ENCODE results near the gene BLM. TPM values are rescaled to one million over a fixed set of nuclear protein-coding genes. Genes with fewer than 3 reads are reported as not detected.
A peak's percentile ranks its signal among the peaks of the same experiment; 100 is the strongest.

BLM gene
- total RNA-seq, 4 donors from 2014 or later = 0.15 to 2.8 (median 1.4) TPM

DNA sequence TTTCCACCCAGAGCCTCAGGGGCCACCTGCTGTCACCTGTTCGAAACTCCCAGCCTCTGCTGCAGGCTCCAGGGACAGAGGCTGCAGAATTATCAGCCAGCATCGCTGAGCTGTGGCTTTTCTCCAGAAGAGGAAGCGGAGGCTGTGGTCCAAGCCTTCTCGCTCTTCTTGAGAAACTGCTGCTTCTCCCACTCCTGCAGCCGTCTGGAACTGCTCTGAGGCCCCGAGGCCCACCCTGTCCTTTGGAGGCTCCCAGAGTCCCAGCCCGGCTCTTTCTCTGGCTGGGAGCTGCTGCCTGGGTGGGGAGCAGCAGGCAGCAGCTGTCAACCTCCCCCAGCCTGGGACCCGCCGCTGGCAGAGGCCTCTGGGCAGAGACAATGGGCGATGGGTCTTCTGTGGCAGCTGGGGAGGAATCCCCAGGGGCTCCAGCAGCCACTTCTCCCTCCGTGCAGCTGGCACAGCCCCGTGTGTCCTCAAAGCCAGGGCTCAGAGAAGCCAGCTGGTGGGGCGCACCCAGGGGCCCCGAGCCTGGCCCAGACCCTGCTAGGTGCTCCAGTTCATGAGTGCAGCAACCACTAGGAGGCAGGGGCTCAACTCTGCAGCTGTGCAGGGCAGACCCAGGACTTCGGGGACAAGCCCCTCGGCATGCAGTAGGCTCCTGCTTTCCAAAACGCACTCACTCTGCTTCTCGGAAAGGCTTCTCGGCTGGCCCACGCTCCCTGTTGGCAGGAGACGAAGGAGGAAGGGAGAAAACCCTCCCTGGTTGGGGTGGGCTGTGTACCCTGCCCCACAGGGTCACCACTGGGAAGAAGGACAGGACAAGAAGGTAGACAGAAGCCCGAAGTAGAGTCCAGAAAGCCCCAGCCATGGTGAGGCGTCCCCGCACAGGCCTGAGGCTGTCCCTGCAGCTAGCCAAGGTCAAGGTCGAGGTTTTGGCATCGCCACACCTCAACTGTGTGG is 101.4 kb downstream of the BLM start:
- H3K36me3 ChIP-seq = no peaks in the 10 kb centered on the region
- H3K9me3 ChIP-seq = no peaks in the 10 kb centered on the region
- H3K27me3 ChIP-seq = no peaks in the 10 kb centered on the region
- no peak overlapping the region for H3K4me3 ChIP-seq
- WGBS, 2 donors (ENCODE audit: low coverage in 1 of 2) = 64% methylated on average over 10 of the region's 26 CpGs; no CpG with 5 or more reads in 1 of the 2 donors
- ATAC-seq = no peak
- H3K4me1 ChIP-seq = peaks cover 0 to 8% (median 5%) of the 10 kb centered on the region in 3 donors
- TF ChIP-seq, protein P1, sequence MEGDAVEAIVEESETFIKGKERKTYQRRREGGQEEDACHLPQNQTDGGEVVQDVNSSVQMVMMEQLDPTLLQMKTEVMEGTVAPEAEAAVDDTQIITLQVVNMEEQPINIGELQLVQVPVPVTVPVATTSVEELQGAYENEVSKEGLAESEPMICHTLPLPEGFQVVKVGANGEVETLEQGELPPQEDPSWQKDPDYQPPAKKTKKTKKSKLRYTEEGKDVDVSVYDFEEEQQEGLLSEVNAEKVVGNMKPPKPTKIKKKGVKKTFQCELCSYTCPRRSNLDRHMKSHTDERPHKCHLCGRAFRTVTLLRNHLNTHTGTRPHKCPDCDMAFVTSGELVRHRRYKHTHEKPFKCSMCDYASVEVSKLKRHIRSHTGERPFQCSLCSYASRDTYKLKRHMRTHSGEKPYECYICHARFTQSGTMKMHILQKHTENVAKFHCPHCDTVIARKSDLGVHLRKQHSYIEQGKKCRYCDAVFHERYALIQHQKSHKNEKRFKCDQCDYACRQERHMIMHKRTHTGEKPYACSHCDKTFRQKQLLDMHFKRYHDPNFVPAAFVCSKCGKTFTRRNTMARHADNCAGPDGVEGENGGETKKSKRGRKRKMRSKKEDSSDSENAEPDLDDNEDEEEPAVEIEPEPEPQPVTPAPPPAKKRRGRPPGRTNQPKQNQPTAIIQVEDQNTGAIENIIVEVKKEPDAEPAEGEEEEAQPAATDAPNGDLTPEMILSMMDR (IDR thresholded peaks at IDR 0.05) = peak in 1 of 4 experiments; percentile 10
- TF ChIP-seq POLR2A (IDR thresholded peaks at IDR 0.05) = no peak
- no peak overlapping the region for H3K27ac ChIP-seq

DNA sequence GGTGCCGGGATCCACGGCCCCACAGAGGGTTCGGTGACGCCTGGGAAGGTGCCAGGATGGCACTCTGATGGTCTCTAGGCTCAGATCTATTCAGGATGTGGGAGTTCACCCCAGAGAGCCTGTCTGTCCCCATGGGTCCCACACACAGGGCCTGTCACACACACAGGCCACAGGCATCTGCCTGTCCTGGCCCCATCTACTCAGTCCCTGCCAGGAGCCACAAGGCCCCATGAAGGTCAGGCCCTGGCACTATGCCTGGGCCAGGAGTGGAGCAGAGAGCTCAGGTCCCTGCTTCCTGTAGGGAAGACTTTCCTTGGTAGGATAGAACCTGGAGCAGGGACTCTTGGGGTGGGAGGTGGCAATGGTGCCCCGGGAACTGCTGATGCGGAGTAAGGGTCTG is 102.2 kb downstream of the BLM start:
- Histone ChIP-seq H3K36me3 (no peaks in the 10 kb centered on the region), H3K4me1 (peaks cover 0 to 8% (median 5%) of the 10 kb centered on the region in 3 donors), H3K4me3 (no peak overlapping the region), H3K9me3 (no peaks in the 10 kb centered on the region), H3K27me3 (no peaks in the 10 kb centered on the region), H3K27ac (no peak overlapping the region)
- no CpG with 5 or more reads among the region's 6 CpGs for WGBS, 2 donors (ENCODE audit: low coverage in 1 of 2)
- TF ChIP-seq POLR2A (IDR thresholded peaks at IDR 0.05) = no peak
- TF ChIP-seq EP300 (IDR thresholded peaks at IDR 0.05) = no peak
- TF ChIP-seq POLR2AphosphoS5 (IDR thresholded peaks at IDR 0.05) = no peak
- TF ChIP-seq, protein P1 (IDR thresholded peaks at IDR 0.05) = no peak
- no peak for ATAC-seq

DNA sequence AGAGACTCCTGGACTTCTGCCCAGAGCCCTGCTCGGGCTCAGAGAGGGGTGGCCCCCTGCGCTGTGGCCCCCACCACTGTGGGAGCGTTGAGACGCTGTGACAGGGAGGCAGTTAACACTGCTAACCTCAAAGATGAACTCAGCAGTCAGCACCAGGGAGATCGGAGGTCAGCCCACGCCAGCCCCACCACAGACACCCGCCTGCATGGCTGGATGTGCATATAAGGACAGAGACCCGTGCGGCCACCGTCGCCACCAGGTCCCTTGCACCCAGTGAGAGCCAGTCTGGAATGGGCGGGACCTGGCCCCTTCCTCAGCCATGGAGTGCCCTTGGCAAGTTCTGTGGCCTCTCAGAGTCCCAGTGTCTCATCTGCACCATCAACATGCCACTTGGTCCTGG is 102.7 kb downstream of the BLM start:
- no peak overlapping the region for H3K27ac ChIP-seq
- no peaks in the 10 kb centered on the region for H3K9me3 ChIP-seq
- no peaks in the 10 kb centered on the region for H3K27me3 ChIP-seq
- peaks cover 0 to 8% (median 5%) of the 10 kb centered on the region in 3 donors for H3K4me1 ChIP-seq
- TF ChIP-seq EP300 (IDR thresholded peaks at IDR 0.05) = no peak
- TF ChIP-seq POLR2A (IDR thresholded peaks at IDR 0.05) = no peak
- no peak for TF ChIP-seq POLR2AphosphoS5 (IDR thresholded peaks at IDR 0.05)
- TF ChIP-seq, protein P1 (IDR thresholded peaks at IDR 0.05) = no peak
- ATAC-seq = no peak
- no CpG with 5 or more reads among the region's 12 CpGs for WGBS, 2 donors (ENCODE audit: low coverage in 1 of 2)
- no peak overlapping the region for H3K4me3 ChIP-seq
- H3K36me3 ChIP-seq = no peaks in the 10 kb centered on the region

DNA sequence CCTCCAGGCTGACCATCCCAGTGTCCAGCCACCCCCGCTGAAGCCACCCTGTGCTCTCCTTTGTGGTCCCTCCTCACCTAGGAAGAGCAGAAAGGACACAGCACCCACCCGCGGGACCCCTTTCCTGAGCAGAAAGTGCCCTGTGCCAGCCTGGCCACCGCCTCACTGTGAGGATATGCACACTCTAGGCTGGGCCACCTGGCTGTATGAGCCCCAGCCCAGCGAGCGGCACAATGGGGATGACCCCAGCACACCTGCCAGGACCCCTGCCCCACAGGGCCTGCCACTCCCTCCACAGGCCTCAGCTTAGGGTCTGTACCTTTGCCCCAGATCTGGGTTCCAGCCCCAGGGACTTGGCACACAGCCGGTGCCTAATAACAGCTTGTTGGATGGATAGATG is 103.3 kb downstream of the BLM start:
- no CpG with 5 or more reads among the region's 7 CpGs for WGBS, 2 donors (ENCODE audit: low coverage in 1 of 2)
- TF ChIP-seq, protein P1 (IDR thresholded peaks at IDR 0.05) = no peak
- no peak for TF ChIP-seq POLR2AphosphoS5 (IDR thresholded peaks at IDR 0.05)
- TF ChIP-seq EP300 (IDR thresholded peaks at IDR 0.05) = no peak
- TF ChIP-seq POLR2A (IDR thresholded peaks at IDR 0.05) = no peak

More for the DNA sequence above, 103.3 kb downstream of the BLM start:
- Histone ChIP-seq H3K36me3 (no peaks in the 10 kb centered on the region), H3K27ac (no peak overlapping the region), H3K9me3 (no peaks in the 10 kb centered on the region), H3K4me3 (no peak overlapping the region), H3K4me1 (peaks cover 0 to 8% (median 5%) of the 10 kb centered on the region in 3 donors), H3K27me3 (peaks cover 2% of the 10 kb centered on the region)
- no peak for ATAC-seq
